A549 (cell line): ENCODE data around the gene CACNG7. TPM values are rescaled to one million over a fixed set of nuclear protein-coding genes. Genes with fewer than 3 reads are reported as not detected.

ENCODE experiments used
- ATAC-seq, 2 experiments: fragments of 200-7000 bp in 1 of 2; fragments of >200 bp in 1 of 2; cut with Nextera tagmentation in 1 of 2; cut with Tn5 transposase in 1 of 2; 3 replicates each; pipeline versions ENCODE4 v1.8.0 to v1.9.1; 2018 to 2020; ENCODE audit warnings: mild to moderate bottlenecking in 1 of 2, moderate library complexity in 1 of 2
- CTCF ChIA-PET: fragments of 300-600 bp; sonication (Branson Sonifier 250); formaldehyde crosslinking; extraction: SDS; loops from one replicate; lab custom pipeline; 2021; ENCODE audit warnings: antibody characterized with exemption, inconsistent platforms; lab: Yijun Ruan, JAX
- POLR2A ChIA-PET: fragments of 350-600 bp; formaldehyde crosslinking; extraction: SDS; loops from one replicate; lab custom pipeline; 2021; ENCODE audit warnings: antibody characterized with exemption, inconsistent platforms; lab: Yijun Ruan, JAX
- DNase-seq, 2 experiments: peaks; one replicate each; pipeline versions ENCODE4 v3.0.0 to v3.0.0-alpha.2; 2011 to 2016; ENCODE audit warnings: low read depth in 1 of 2, low spot score in 1 of 2
- FAIRE-seq: peaks from 2 replicates; lab custom pipeline; 2011; peaks lifted over from hg19 to GRCh38; lab: Jason Lieb, UNC
- H3K27ac ChIP-seq, 2 experiments: fragments of >200 bp; sonication (Bioruptor Twin); formaldehyde crosslinking; 3 replicates each; pipeline ENCODE4 v1.5.1; 2016 to 2017
- H3K4me1 ChIP-seq: fragments of >200 bp; sonication (Bioruptor Twin); formaldehyde crosslinking; 3 replicates; pipeline ENCODE4 v1.6.1; 2016
- H3K4me2 ChIP-seq: fragments of >200 bp; sonication (Bioruptor Twin); formaldehyde crosslinking; 3 replicates; pipeline ENCODE4 v1.6.1; 2016
- H3K4me3 ChIP-seq: fragments of >200 bp; sonication (Bioruptor Twin); formaldehyde crosslinking; 3 replicates; pipeline ENCODE4 v1.5.1; 2016
- H3K9me3 ChIP-seq: fragments of >200 bp; sonication (Bioruptor Twin); formaldehyde crosslinking; 3 replicates; pipeline ENCODE4 v1.6.1; 2016
- CBX2 ChIP-seq: fragments of 200-600 bp; sonication (generic); IDR thresholded peaks from 2 replicates; pipeline ENCODE4 v1.6.1; 2016; ENCODE audit warnings: low read depth, mild to moderate bottlenecking, borderline replicate concordance
- CEBPB ChIP-seq, 2 experiments: fragments of >200 bp in 1 of 2; sonication (Bioruptor Twin) in 1 of 2; formaldehyde crosslinking in 1 of 2; IDR thresholded peaks; 2 replicates each; pipeline ENCODE4 v1.6.1; 2012 to 2016
- E2F6 ChIP-seq: IDR thresholded peaks from 2 replicates; pipeline ENCODE4 v1.6.1; 2012; ENCODE audit warnings: low read depth, borderline replicate concordance
- EHF ChIP-seq: fragments of 250-450 bp; sonication (Bioruptor Pico); IDR thresholded peaks from 2 replicates; pipeline ENCODE4 v1.5.0; 2020; ENCODE audit warnings: mild to moderate bottlenecking
- ESRRA ChIP-seq: fragments of 150-350 bp; IDR thresholded peaks from 2 replicates; pipeline ENCODE4 v1.6.1; 2014; ENCODE audit warnings: mild to moderate bottlenecking, low read length, borderline replicate concordance
- FOSB ChIP-seq: fragments of 250-450 bp; sonication (Bioruptor Pico); IDR thresholded peaks from 2 replicates; pipeline ENCODE4 v1.5.0; 2020; ENCODE audit warnings: mild to moderate bottlenecking, moderate library complexity
- FOSL2 ChIP-seq, 2 experiments: fragments of 450-650 bp in 1 of 2; fragments of >200 bp in 1 of 2; sonication (Bioruptor Twin) in 1 of 2; formaldehyde crosslinking; IDR thresholded peaks; 2 replicates each; pipeline versions ENCODE4 v1.5.0 to v1.6.1; 2016 to 2020; ENCODE audit warnings: mild to moderate bottlenecking in 1 of 2, moderate library complexity in 1 of 2
- GATA3 ChIP-seq: IDR thresholded peaks from 2 replicates; pipeline ENCODE4 v1.6.1; 2012; ENCODE audit warnings: borderline replicate concordance
- HDAC2 ChIP-seq: fragments of 200-600 bp; sonication (generic); IDR thresholded peaks from 2 replicates; pipeline ENCODE4 v1.6.1; 2016
- HEYL ChIP-seq: fragments of 250-450 bp; sonication (Bioruptor Pico); IDR thresholded peaks from 2 replicates; pipeline ENCODE4 v1.8.0; 2021; ENCODE audit warnings: mild to moderate bottlenecking, moderate library complexity
- JUN ChIP-seq, 2 experiments: fragments of >200 bp; sonication (Bioruptor Twin); formaldehyde crosslinking; IDR thresholded peaks; 2 replicates in 1 of 2; 3 replicates in 1 of 2; pipeline ENCODE4 v1.6.1; 2016 to 2017
- JUNB ChIP-seq: fragments of >200 bp; sonication (Bioruptor Twin); formaldehyde crosslinking; IDR thresholded peaks from 2 replicates; pipeline ENCODE4 v1.6.1; 2016
- MAFK ChIP-seq: fragments of 450-650 bp; IDR thresholded peaks from 2 replicates; pipeline ENCODE4 v1.6.1; 2014; ENCODE audit not compliant: partially characterized antibody
- MAZ ChIP-seq: fragments of 150-350 bp; IDR thresholded peaks from 2 replicates; pipeline ENCODE4 v1.6.1; 2014; ENCODE audit warnings: antibody characterized with exemption, low read depth, low read length, borderline replicate concordance
- MYC ChIP-seq: IDR thresholded peaks from 2 replicates; pipeline ENCODE4 v1.6.1; 2012; ENCODE audit warnings: mild to moderate bottlenecking, inconsistent platforms, low read length, improper control_type of control experiment, borderline replicate concordance
- RAD21 ChIP-seq, 2 experiments: fragments of >200 bp in 1 of 2; sonication (Bioruptor Twin) in 1 of 2; formaldehyde crosslinking in 1 of 2; IDR thresholded peaks in 1 of 2; conservative IDR thresholded peaks in 1 of 2; 2 replicates in 1 of 2; 3 replicates in 1 of 2; pipeline ENCODE4 v1.6.1; 2012 to 2018; ENCODE audit warnings: inconsistent platforms in 1 of 2
- RFX5 ChIP-seq: fragments of 450-650 bp; IDR thresholded peaks from 2 replicates; pipeline ENCODE4 v1.7.1; 2014; ENCODE audit warnings: antibody characterized with exemption, mild to moderate bottlenecking, moderate library complexity
- RNF2 ChIP-seq: fragments of 200-600 bp; sonication (generic); IDR thresholded peaks from 2 replicates; pipeline ENCODE4 v1.6.1; 2016; ENCODE audit warnings: low read depth, mild to moderate bottlenecking, antibody characterized with exemption, moderate library complexity, borderline replicate concordance
- SMC3 ChIP-seq: fragments of >200 bp; sonication (Bioruptor Twin); formaldehyde crosslinking; IDR thresholded peaks from 3 replicates; pipeline ENCODE4 v1.6.1; 2018; ENCODE audit warnings: inconsistent platforms
- ZFP36 ChIP-seq: fragments of 450-650 bp; IDR thresholded peaks from 2 replicates; pipeline ENCODE4 v1.6.1; 2014; ENCODE audit warnings: borderline replicate concordance; ENCODE audit not compliant: partially characterized antibody
- WGBS: methylation state at CpG from one replicate; pipeline ENCODE4 v1.1.6; 2017; ENCODE audit errors: missing lambda C conversion rate; 5-methylcytosine and 5-hydroxymethylcytosine counted together
- polyA plus RNA-seq, 4 experiments: library from polyadenylated mRNA; depleted of rRNA in 3 of 4; stranded (reverse); fragments of >200 nt; fragmentation: RNase III in 1 of 4; extraction: RNeasy Plus Mini Kit Qiagen cat#74134 plus additional on column Dnase treatment in 1 of 4; gene quantifications; 2 replicates in 3 of 4; 3 replicates in 1 of 4; pipeline ENCODE4 v1.2.3, GENCODE V29; 2011 to 2017
- TF ChIP-seq, protein P1 (sequence below): fragments of 450-650 bp; IDR thresholded peaks from 2 replicates; pipeline ENCODE4 v1.6.1; 2014; ENCODE audit warnings: antibody characterized with exemption

CACNG7 gene
- polyA plus RNA-seq, 2 of the 4 experiments (the other 2 are of a cell fraction), result 7.6 to 11.5 TPM

DNA sequence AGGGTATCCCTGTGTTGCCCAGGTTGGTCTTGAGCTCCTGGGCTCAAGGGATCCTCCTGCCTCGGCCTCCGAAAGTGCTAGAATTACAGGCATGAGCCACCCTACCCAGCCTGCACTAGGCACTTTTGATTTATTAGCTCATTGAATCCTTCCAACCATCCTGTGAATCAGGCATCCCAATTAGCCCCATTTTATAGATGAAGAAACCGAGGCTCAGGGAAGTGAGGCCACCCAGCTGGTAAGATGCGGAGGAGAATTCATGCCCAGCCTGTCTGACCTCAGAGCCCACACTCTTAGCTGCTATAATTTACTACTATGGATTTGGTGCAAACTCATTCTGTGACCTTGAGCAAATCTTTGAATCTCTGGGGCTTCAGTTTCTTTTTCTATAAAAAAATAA, 35.9 kb downstream of the CACNG7 start:
- H3K27ac ChIP-seq, result peak overlapping the region; percentile 54 to 67; a peak in 5 of 6 replicates
- DNase-seq (no peak), ATAC-seq (no peak), FAIRE-seq (no peak)
- ChIA-PET CTCF (interaction anchor here (0.5 to 2.6 kb wide), 9 partner anchors 11 to 1488 kb away, joined by 3 to 8 read pairs (median 4); no protein-coding TSS in a partner anchor), POLR2A (interaction anchor here (0.6 kb wide), 1 partner anchor 172 kb away, joined by 3 read pairs; no protein-coding TSS in a partner anchor)
- 86% methylated on average over 4 of the region's 4 CpGs for WGBS
- peak overlapping the region; percentile 67 for H3K4me2 ChIP-seq
- 0 out of 3 replicates have a peak, but pooled peaks cover 8% of the 10 kb centered on the region for H3K4me1 ChIP-seq
- H3K9me3 ChIP-seq, result no peaks in the 10 kb centered on the region
- H3K4me3 ChIP-seq, result no peak overlapping the region; the same call in 2 of the 3 replicates
- TF ChIP-seq FOSL2 (IDR thresholded peaks at IDR 0.05), result no peak
- TF ChIP-seq FOSL2 (CRISPR knock-in tag; IDR thresholded peaks at IDR 0.05), result no peak
- no peak for TF ChIP-seq MYC
- TF ChIP-seq ZFP36, result no peak
- TF ChIP-seq HEYL (CRISPR knock-in tag), result no peak
- no peak for TF ChIP-seq RAD21 (conservative IDR thresholded peaks at IDR 0.05 in 1 of 2, IDR thresholded peaks at IDR 0.05 in 1 of 2)
- TF ChIP-seq RNF2, result no peak
- TF ChIP-seq MAZ, result no peak

GRCh38 chr19:53945441-53945840, 36.4 kb downstream of the CACNG7 start:
- H3K9me3 ChIP-seq, result no peaks in the 10 kb centered on the region
- H3K4me1 ChIP-seq, result 0 out of 3 replicates have a peak, but pooled peaks cover 8% of the 10 kb centered on the region
- H3K27ac ChIP-seq, result peak overlapping the region; percentile 54 to 67
- DNase-seq (peak; percentile 79 to 86), FAIRE-seq (no peak), ATAC-seq (peak; percentile 85 to 88)
- CTCF ChIA-PET, result interaction anchor here (0.5 to 2.6 kb wide), 8 partner anchors 11 to 1488 kb away, joined by 3 to 8 read pairs (median 4); no protein-coding TSS in a partner anchor
- 7% methylated on average over 9 of the region's 9 CpGs for WGBS
- TF ChIP-seq MAFK (peak; percentile 33), CEBPB (IDR thresholded peaks at IDR 0.05) (peak; percentile 35 to 73; a peak in 3 of 4 replicates), E2F6 (no peak), EHF (CRISPR knock-in tag) (no peak; the same call in 1 of the 2 replicates), RFX5 (0 out of 2 replicates have a peak, but pooled peaks have one; percentile 36)
- H3K4me2 ChIP-seq, result peak overlapping the region; percentile 67
- peak overlapping the region; percentile 18 for H3K4me3 ChIP-seq
- POLR2A ChIA-PET, result interaction anchor here (0.6 kb wide), 1 partner anchor 172 kb away, joined by 3 read pairs; no protein-coding TSS in a partner anchor

DNA sequence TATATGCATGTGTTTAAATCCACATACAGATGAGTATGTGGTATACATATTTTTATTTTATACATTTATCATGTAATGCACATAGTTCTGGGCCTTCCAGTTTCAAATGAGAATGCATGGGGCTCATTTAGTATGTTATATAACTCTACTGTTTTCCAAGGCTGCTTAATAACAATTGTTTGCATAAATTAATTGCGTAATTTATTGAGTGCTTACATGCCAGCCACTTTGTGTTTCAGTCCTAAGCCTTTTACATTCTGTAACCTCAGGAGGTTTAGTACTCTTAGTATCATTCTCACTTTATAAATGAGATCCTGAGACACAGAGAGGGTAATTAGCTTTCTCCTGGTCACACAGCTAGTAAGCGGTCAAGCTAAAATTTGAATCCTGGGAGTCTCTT, 36.9 kb downstream of the CACNG7 start:
- Histone ChIP-seq H3K27ac (peak overlapping the region; percentile 54 to 67; a peak in 4 of 6 replicates), H3K4me1 (0 out of 3 replicates have a peak, but pooled peaks cover 8% of the 10 kb centered on the region), H3K4me3 (peak overlapping the region; percentile 18), H3K4me2 (peak overlapping the region; percentile 67), H3K9me3 (no peaks in the 10 kb centered on the region)
- no peak for TF ChIP-seq E2F6
- TF ChIP-seq CEBPB (IDR thresholded peaks at IDR 0.05), result peak in 1 of 2 experiments; percentile 51; a peak in 2 of 4 replicates
- TF ChIP-seq JUNB, result no peak
- no peak for TF ChIP-seq SMC3
- TF ChIP-seq ZFP36, result peak; percentile 45
- TF ChIP-seq, protein P1, sequence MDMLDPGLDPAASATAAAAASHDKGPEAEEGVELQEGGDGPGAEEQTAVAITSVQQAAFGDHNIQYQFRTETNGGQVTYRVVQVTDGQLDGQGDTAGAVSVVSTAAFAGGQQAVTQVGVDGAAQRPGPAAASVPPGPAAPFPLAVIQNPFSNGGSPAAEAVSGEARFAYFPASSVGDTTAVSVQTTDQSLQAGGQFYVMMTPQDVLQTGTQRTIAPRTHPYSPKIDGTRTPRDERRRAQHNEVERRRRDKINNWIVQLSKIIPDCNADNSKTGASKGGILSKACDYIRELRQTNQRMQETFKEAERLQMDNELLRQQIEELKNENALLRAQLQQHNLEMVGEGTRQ, result no peak
- no peak for TF ChIP-seq RAD21 (conservative IDR thresholded peaks at IDR 0.05 in 1 of 2, IDR thresholded peaks at IDR 0.05 in 1 of 2)
- TF ChIP-seq ESRRA, result no peak
- TF ChIP-seq GATA3, result no peak
- no peak for TF ChIP-seq JUN (IDR thresholded peaks at IDR 0.05)
- no peak for TF ChIP-seq CBX2
- no peak for TF ChIP-seq HDAC2
- TF ChIP-seq FOSB (CRISPR knock-in tag), result no peak
- WGBS, result 80% methylated on average over 2 of the region's 2 CpGs
- ChIA-PET CTCF (interaction anchor here (1.2 to 2.6 kb wide), 7 partner anchors 22 to 151 kb away, joined by 3 to 11 read pairs (median 5); no protein-coding TSS in a partner anchor), POLR2A (no interaction called here)
- DNase-seq, result no peak
- ATAC-seq, result no peak
- no peak for FAIRE-seq
